ENCODE measurements around the gene OBP2B.
"Not testable (repeated sequence)": the region's sequence is repeated elsewhere in the genome, so short reads cannot be mapped to it uniquely, and the experiment has no call there.

Gene OBP2B

GRCh38 chr9:133251773-133252172, 42.7 kb upstream of the OBP2B start:
- no peak for TF ChIP-seq EZH2 (IDR thresholded peaks at IDR 0.05; ENCODE audit: borderline replicate concordance, low read length)
- TF ChIP-seq CTCF (IDR thresholded peaks at IDR 0.05; ENCODE audit: low read length) = no peak
- Histone ChIP-seq H3K27ac (ENCODE audit: low read depth, low read length, poor library complexity, severe bottlenecking) (no peak overlapping the region), H3K9ac (ENCODE audit: low read length) (no peak overlapping the region), H3K4me1 (ENCODE audit: insufficient read depth, low read length, severe bottlenecking) (no peaks in the 10 kb centered on the region), H3K9me2 (ENCODE audit: low read depth, low read length) (no peaks in the 10 kb centered on the region), H3K4me3 (ENCODE audit: low read depth, low read length, poor library complexity, severe bottlenecking) (no peak overlapping the region), H4K20me1 (ENCODE audit: insufficient read depth, low read length) (no peaks in the 10 kb centered on the region), H3K27me3 (ENCODE audit: insufficient read depth, low read length) (no peaks in the 10 kb centered on the region; the same call in 1 of the 2 replicates), H3F3A (ENCODE audit: insufficient read depth, low read length) (no peaks in the 10 kb centered on the region), H3K79me2 (ENCODE audit: insufficient read depth, low read length) (no peaks in the 10 kb centered on the region), H2AFZ (ENCODE audit: low read length) (no peak overlapping the region), H3K9me3 (ENCODE audit: low read length) (no peaks in the 10 kb centered on the region; the same call in 1 of the 2 replicates), H3K4me2 (ENCODE audit: low read length) (no peak overlapping the region), H3K36me3 (ENCODE audit: insufficient read depth, low read length) (no peaks in the 10 kb centered on the region)

DNA sequence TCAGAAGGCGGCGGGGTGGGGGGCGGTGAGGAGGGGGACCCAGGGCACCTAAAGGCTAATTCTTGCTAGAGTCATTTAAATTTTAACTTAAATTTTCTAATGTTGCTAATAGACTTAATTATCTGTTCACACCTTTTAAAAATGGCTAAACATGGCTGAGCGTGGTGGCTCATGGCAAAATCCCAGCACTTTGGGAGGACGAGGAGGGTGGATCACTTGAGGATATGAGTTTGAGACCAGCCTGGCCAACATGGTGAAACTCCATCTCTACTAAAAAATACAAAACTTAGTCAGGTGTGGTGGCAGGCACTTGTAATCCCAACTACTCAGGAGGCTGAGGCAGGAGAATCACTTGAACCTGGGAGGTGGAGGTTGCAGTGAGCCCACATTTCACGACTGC, 42.2 kb upstream of the OBP2B start:
- H3K9me2 ChIP-seq (ENCODE audit: low read depth, low read length); H3K4me3 ChIP-seq (ENCODE audit: low read depth, low read length, poor library complexity, severe bottlenecking); H3K9me3 ChIP-seq (ENCODE audit: low read length); H3K36me3 ChIP-seq (ENCODE audit: insufficient read depth, low read length); H3K79me2 ChIP-seq (ENCODE audit: insufficient read depth, low read length); H3K27me3 ChIP-seq (ENCODE audit: insufficient read depth, low read length); H3K9ac ChIP-seq (ENCODE audit: low read length); H3K4me1 ChIP-seq (ENCODE audit: insufficient read depth, low read length, severe bottlenecking); H3K27ac ChIP-seq (ENCODE audit: low read depth, low read length, poor library complexity, severe bottlenecking); H2AFZ ChIP-seq (ENCODE audit: low read length); H3F3A ChIP-seq (ENCODE audit: insufficient read depth, low read length); H3K4me2 ChIP-seq (ENCODE audit: low read length); H4K20me1 ChIP-seq (ENCODE audit: insufficient read depth, low read length): not testable (repeated sequence)

GRCh38 chr9:133250741-133251170, 41.7 kb upstream of the OBP2B start:
- H3K36me3 ChIP-seq (ENCODE audit: insufficient read depth, low read length) = no peaks in the 10 kb centered on the region
- H3K4me2 ChIP-seq (ENCODE audit: low read length) = no peak overlapping the region
- no peak overlapping the region for H3K4me3 ChIP-seq (ENCODE audit: low read depth, low read length, poor library complexity, severe bottlenecking)
- H2AFZ ChIP-seq (ENCODE audit: low read length) = no peak overlapping the region
- no peaks in the 10 kb centered on the region for H3K4me1 ChIP-seq (ENCODE audit: insufficient read depth, low read length, severe bottlenecking)
- no peaks in the 10 kb centered on the region; the same call in 1 of the 2 replicates for H3K27me3 ChIP-seq (ENCODE audit: insufficient read depth, low read length)
- no peak overlapping the region for H3K27ac ChIP-seq (ENCODE audit: low read depth, low read length, poor library complexity, severe bottlenecking)
- TF ChIP-seq CTCF (IDR thresholded peaks at IDR 0.05; ENCODE audit: low read length) (no peak), EZH2 (IDR thresholded peaks at IDR 0.05; ENCODE audit: borderline replicate concordance, low read length) (no peak)
- no peaks in the 10 kb centered on the region for H3F3A ChIP-seq (ENCODE audit: insufficient read depth, low read length)
- H3K79me2 ChIP-seq (ENCODE audit: insufficient read depth, low read length) = no peaks in the 10 kb centered on the region
- no peak overlapping the region for H3K9ac ChIP-seq (ENCODE audit: low read length)
- H3K9me3 ChIP-seq (ENCODE audit: low read length) = no peaks in the 10 kb centered on the region; the same call in 1 of the 2 replicates
- no peaks in the 10 kb centered on the region for H4K20me1 ChIP-seq (ENCODE audit: insufficient read depth, low read length)
- H3K9me2 ChIP-seq (ENCODE audit: low read depth, low read length) = no peaks in the 10 kb centered on the region

DNA sequence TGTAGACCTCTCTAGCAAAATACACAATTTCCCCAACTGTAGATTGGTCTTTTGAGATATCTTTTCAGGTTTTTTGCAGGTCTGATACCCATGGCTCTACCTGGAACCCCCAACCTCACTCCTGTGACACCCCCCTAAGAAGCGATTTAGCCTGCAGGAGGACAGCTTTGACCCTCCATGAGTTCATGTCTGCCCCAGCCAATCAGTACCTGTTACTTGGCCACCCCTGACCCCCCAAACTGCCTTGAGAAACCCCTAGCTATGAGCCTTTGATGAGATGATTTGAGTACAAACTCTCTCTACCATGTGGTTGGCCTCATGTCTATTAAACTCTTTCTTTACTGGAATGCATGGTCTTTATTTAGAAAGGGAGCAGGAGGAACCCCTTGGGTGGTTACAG, 40.3 kb upstream of the OBP2B start:
- H3K27ac ChIP-seq (ENCODE audit: low read depth, low read length, poor library complexity, severe bottlenecking) = no peak overlapping the region
- H3K4me1 ChIP-seq (ENCODE audit: insufficient read depth, low read length, severe bottlenecking) = no peaks in the 10 kb centered on the region
- H2AFZ ChIP-seq (ENCODE audit: low read length) = no peak overlapping the region
- H3K9ac ChIP-seq (ENCODE audit: low read length) = no peak overlapping the region
- H3K9me3 ChIP-seq (ENCODE audit: low read length) = no peaks in the 10 kb centered on the region; the same call in 1 of the 2 replicates
- H3K79me2 ChIP-seq (ENCODE audit: insufficient read depth, low read length) = no peaks in the 10 kb centered on the region
- no peaks in the 10 kb centered on the region; the same call in 1 of the 2 replicates for H3K27me3 ChIP-seq (ENCODE audit: insufficient read depth, low read length)
- H3K4me3 ChIP-seq (ENCODE audit: low read depth, low read length, poor library complexity, severe bottlenecking) = no peak overlapping the region
- TF ChIP-seq EZH2 (IDR thresholded peaks at IDR 0.05; ENCODE audit: borderline replicate concordance, low read length) (no peak), CTCF (IDR thresholded peaks at IDR 0.05; ENCODE audit: low read length) (no peak)
- no peaks in the 10 kb centered on the region for H3K36me3 ChIP-seq (ENCODE audit: insufficient read depth, low read length)
- no peak overlapping the region for H3K4me2 ChIP-seq (ENCODE audit: low read length)
- no peaks in the 10 kb centered on the region for H3F3A ChIP-seq (ENCODE audit: insufficient read depth, low read length)
- H4K20me1 ChIP-seq (ENCODE audit: insufficient read depth, low read length) = no peaks in the 10 kb centered on the region
- H3K9me2 ChIP-seq (ENCODE audit: low read depth, low read length) = no peaks in the 10 kb centered on the region
